HCT116 (cell line): ENCODE data around the gene SLC16A10. TPM values are rescaled to one million over a fixed set of nuclear protein-coding genes. Genes with fewer than 3 reads are reported as not detected.

Experiments used
- ATAC-seq: fragments of 200-7000 bp; cut with Tn5 transposase; 2 replicates; pipeline ENCODE4 v1.9.1; 2020; ENCODE audit warnings: mild to moderate bottlenecking, moderate library complexity
- BruUV-seq: library from RNA; stranded (reverse); fragments of 400-500 nt; replicated peaks from 2 replicates; lab custom pipeline; 2021; lab: Mats Ljungman, UMichigan
- CTCF ChIA-PET: fragments of 300-600 bp; sonication (Branson Sonifier 250); formaldehyde crosslinking; loops from one replicate; lab custom pipeline; 2021; ENCODE audit warnings: antibody characterized with exemption; lab: Charles Lee
- POLR2A ChIA-PET: fragments of 300-600, 350-600 bp; sonication (Branson Sonifier 250); formaldehyde crosslinking; loops from one replicate; lab custom pipeline; 2021; ENCODE audit warnings: antibody characterized with exemption; lab: Charles Lee
- RAD21 ChIA-PET, 2 experiments: fragments of 300-600 bp; sonication (Branson Sonifier 250); formaldehyde crosslinking; loops; one replicate each; lab custom pipeline; 2023; ENCODE audit warnings: low total read pairs in 2 of 2; ENCODE audit not compliant: uncharacterized antibody in 2 of 2, unreplicated experiment in 2 of 2, low non-redundant PET in 1 of 2; lab: Charles Lee
- DNase-seq: peaks from one replicate; pipeline ENCODE4 v3.0.0-alpha.2; 2010; ENCODE audit warnings: low read depth, low spot score
- H2AFZ ChIP-seq: fragments of 200-600 bp; shearing (Covaris generic), sonication (generic); 2 replicates; pipeline ENCODE4 v1.6.1; 2017; ENCODE audit warnings: low read depth, mixed run types, mixed read lengths, antibody characterized with exemption, low read length; ENCODE audit not compliant: poor library complexity, severe bottlenecking
- H3K27ac ChIP-seq: 2 replicates; pipeline ENCODE4 v1.5.1; 2012; ENCODE audit warnings: low read depth, low read length
- H3K27me3 ChIP-seq: fragments of 200-600 bp; sonication (generic); 2 replicates; pipeline ENCODE4 v1.6.1; 2016; ENCODE audit warnings: mixed run types, low read length, mixed read lengths; ENCODE audit not compliant: insufficient read depth
- H3K36me3 ChIP-seq, 2 experiments: fragments of 200-500 bp in 1 of 2; fragments of 200-600 bp in 1 of 2; sonication (Bioruptor generic) in 1 of 2; sonication (generic) in 1 of 2; 2 replicates each; pipeline versions ENCODE4 v1.5.1 to v1.6.1; 2014 to 2016; ENCODE audit warnings: low read length in 2 of 2, inconsistent platforms in 1 of 2, mixed read lengths in 1 of 2, mixed run types in 1 of 2; ENCODE audit not compliant: insufficient read depth in 2 of 2, control insufficient read depth in 1 of 2
- H3K4me1 ChIP-seq, 2 experiments: fragments of 200-600 bp in 1 of 2; sonication (generic) in 1 of 2; 2 replicates each; pipeline versions ENCODE4 v1.5.1 to v1.6.1; 2012 to 2017; ENCODE audit warnings: low read length in 2 of 2, inconsistent platforms in 1 of 2, mild to moderate bottlenecking in 1 of 2, mixed read lengths in 1 of 2, mixed run types in 1 of 2, moderate library complexity in 1 of 2; ENCODE audit not compliant: insufficient read depth in 2 of 2, control insufficient read depth in 1 of 2
- H3K4me2 ChIP-seq: fragments of 200-600 bp; sonication (generic); 2 replicates; pipeline ENCODE4 v1.6.1; 2017; ENCODE audit warnings: mixed run types, low read length, mixed read lengths
- H3K4me3 ChIP-seq, 2 experiments: fragments of 200-600 bp in 1 of 2; sonication (generic) in 1 of 2; replicated peaks in 1 of 2; 2 replicates each; pipeline ENCODE4 v1.5.1; 2011 to 2016; ENCODE audit warnings: low read length in 2 of 2, control low read depth in 1 of 2, low read depth in 1 of 2, mild to moderate bottlenecking in 1 of 2, mixed read lengths in 1 of 2, mixed run types in 1 of 2
- H3K79me2 ChIP-seq: fragments of 200-600 bp; sonication (generic); 2 replicates; pipeline ENCODE4 v1.6.1; 2017; ENCODE audit warnings: mild to moderate bottlenecking, mixed run types, low read length, moderate library complexity, mixed read lengths; ENCODE audit not compliant: insufficient read depth
- H3K9ac ChIP-seq: fragments of 200-600 bp; sonication (generic); 2 replicates; pipeline ENCODE4 v1.6.1; 2016; ENCODE audit warnings: low read length, mixed read lengths
- H3K9me2 ChIP-seq: fragments of 200-600 bp; sonication (generic), shearing (Covaris generic); 2 replicates; pipeline ENCODE4 v1.6.1; 2017; ENCODE audit warnings: mixed run types, mild to moderate bottlenecking, moderate library complexity; ENCODE audit not compliant: insufficient read depth
- H3K9me3 ChIP-seq, 2 experiments: fragments of 200-500 bp in 1 of 2; fragments of 200-600 bp in 1 of 2; sonication (Bioruptor generic) in 1 of 2; sonication (generic) in 1 of 2; 2 replicates each; pipeline ENCODE4 v1.6.1; 2014 to 2017; ENCODE audit warnings: low read length in 2 of 2, mixed read lengths in 2 of 2, inconsistent platforms in 1 of 2, low read depth in 1 of 2, mild to moderate bottlenecking in 1 of 2, mixed run types in 1 of 2, moderate library complexity in 1 of 2; ENCODE audit not compliant: control insufficient read depth in 1 of 2, insufficient read depth in 1 of 2
- H4K20me1 ChIP-seq: fragments of 200-600 bp; sonication (generic), shearing (Covaris generic); 2 replicates; pipeline ENCODE4 v1.6.1; 2017; ENCODE audit warnings: mixed run types, mild to moderate bottlenecking, moderate library complexity; ENCODE audit not compliant: insufficient read depth
- CBX3 ChIP-seq: IDR thresholded peaks from 2 replicates; pipeline ENCODE4 v1.6.1; 2012; ENCODE audit warnings: low read depth
- EGR1 ChIP-seq: IDR thresholded peaks from 2 replicates; pipeline ENCODE4 v1.6.1; 2012; ENCODE audit warnings: low read depth
- ELF1 ChIP-seq: IDR thresholded peaks from 2 replicates; pipeline ENCODE4 v1.6.1; 2012; ENCODE audit warnings: low read depth, borderline replicate concordance
- EZH2 ChIP-seq: fragments of 200-600 bp; sonication (generic); IDR thresholded peaks from 2 replicates; pipeline ENCODE4 v1.6.1; 2017; ENCODE audit warnings: antibody characterized with exemption, mixed run types
- EZH2phosphoT487 ChIP-seq: fragments of 200-600 bp; IDR thresholded peaks from 2 replicates; pipeline ENCODE4 v1.6.1; 2018; ENCODE audit warnings: antibody characterized with exemption, borderline replicate concordance
- JUND ChIP-seq: IDR thresholded peaks from 2 replicates; pipeline ENCODE4 v1.6.1; 2012
- POLR2A ChIP-seq: IDR thresholded peaks from 2 replicates; pipeline ENCODE4 v1.7.0; 2011; ENCODE audit warnings: borderline replicate concordance; ENCODE audit not compliant: insufficient read depth, insufficient read length; ENCODE audit errors: extremely low read depth
- POLR2AphosphoS5 ChIP-seq: IDR thresholded peaks from 2 replicates; pipeline ENCODE4 v1.6.1; 2011; ENCODE audit warnings: mild to moderate bottlenecking, low read depth, low read length, moderate library complexity
- SP1 ChIP-seq: IDR thresholded peaks from 2 replicates; pipeline ENCODE4 v1.6.1; 2012; ENCODE audit warnings: low read depth
- TCF7L2 ChIP-seq: IDR thresholded peaks from 2 replicates; pipeline ENCODE4 v1.7.0; 2011; ENCODE audit warnings: borderline replicate concordance, inconsistent platforms; ENCODE audit not compliant: insufficient read depth, insufficient read length; ENCODE audit errors: extremely low read depth
- YY1 ChIP-seq: IDR thresholded peaks from 2 replicates; pipeline ENCODE4 v1.6.1; 2011; ENCODE audit warnings: low read length, low read depth, moderate library complexity, mild to moderate bottlenecking; ENCODE audit not compliant: insufficient replicate concordance; ENCODE audit errors: extremely low read depth
- ZBTB33 ChIP-seq: IDR thresholded peaks from 2 replicates; pipeline ENCODE4 v1.6.1; 2011; ENCODE audit warnings: mild to moderate bottlenecking, low read length, moderate library complexity; ENCODE audit not compliant: insufficient replicate concordance; ENCODE audit errors: extremely low read depth
- ZFX ChIP-seq: fragments of 450-650 bp; IDR thresholded peaks from 2 replicates; pipeline ENCODE4 v1.6.1; 2017
- intact Hi-C: fragments of 100-400 bp; cut with micrococcal nuclease; formaldehyde crosslinking; loops from 2 replicates; pipeline ENCODE4 v1.10.0; 2022
- total RNA-seq: library from RNA; stranded (reverse); gene quantifications from one replicate; pipeline ENCODE4 v1.2.1, GENCODE V29; 2021; ENCODE audit not compliant: unreplicated experiment
- TF ChIP-seq, protein P1 (sequence below): IDR thresholded peaks from 2 replicates; pipeline ENCODE4 v1.6.1; 2012
- TF ChIP-seq, protein P2 (sequence below): IDR thresholded peaks from 2 replicates; pipeline ENCODE4 v1.6.1; 2012; ENCODE audit warnings: low read depth
- TF ChIP-seq, protein P3 (sequence below): IDR thresholded peaks from 2 replicates; pipeline ENCODE4 v1.6.1; 2012
- TF ChIP-seq, protein P4 (sequence below), 3 experiments: fragments of 200-600 bp in 1 of 3; sonication (generic) in 1 of 3; IDR thresholded peaks in 2 of 3; conservative IDR thresholded peaks in 1 of 3; 2 replicates each; pipeline ENCODE4 v1.5.1; 2012 to 2017; ENCODE audit warnings: low read depth in 2 of 3, low read length in 2 of 3, antibody characterized with exemption in 1 of 3, borderline replicate concordance in 1 of 3, control low read depth in 1 of 3, mild to moderate bottlenecking in 1 of 3, mixed read lengths in 1 of 3, mixed run types in 1 of 3, moderate library complexity in 1 of 3; ENCODE audit not compliant: insufficient read depth in 1 of 3

SLC16A10 gene
- total RNA-seq, 1 experiment from 2014 or later = 8.3 TPM

DNA sequence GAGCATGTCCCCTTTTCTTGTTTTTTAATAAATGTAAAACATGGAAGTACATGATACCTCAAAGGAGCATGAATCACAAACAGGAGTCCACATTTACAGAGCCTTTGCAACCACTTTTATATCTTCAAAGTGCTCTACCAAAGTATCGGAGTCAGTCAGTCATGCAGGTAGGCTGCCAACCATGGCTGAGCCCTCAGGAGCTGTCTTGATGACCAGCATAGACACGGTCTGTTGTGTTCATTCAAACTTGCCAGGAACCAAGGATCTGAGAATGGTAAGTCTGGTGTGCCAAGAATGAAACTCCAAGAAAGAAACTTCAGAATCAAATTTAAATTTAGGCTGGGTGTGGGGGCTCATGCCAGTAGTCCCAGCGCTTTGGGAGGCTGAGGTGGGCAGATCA, 111.5 kb downstream of the SLC16A10 start:
- Histone ChIP-seq H4K20me1 (no peaks in the 10 kb centered on the region), H3K27ac (no peak overlapping the region), H3K27me3 (no peaks in the 10 kb centered on the region), H3K36me3 (no peaks in the 10 kb centered on the region), H3K9ac (no peak overlapping the region), H3K4me3 (no peak overlapping the region), H3K4me1 (no peaks in the 10 kb centered on the region), H3K9me3 (no peaks in the 10 kb centered on the region), H2AFZ (no peak overlapping the region), H3K79me2 (no peaks in the 10 kb centered on the region), H3K4me2 (no peak overlapping the region), H3K9me2 (no peaks in the 10 kb centered on the region)
- ChIA-PET POLR2A (no interaction called here), RAD21 (no interaction called here), CTCF (no interaction called here)
- ATAC-seq (no peak), DNase-seq (no peak)
- no TSS peak for BruUV-seq
- TF ChIP-seq ZBTB33 (no peak), EZH2phosphoT487 (no peak), POLR2AphosphoS5 (no peak), CBX3 (no peak), TCF7L2 (no peak), EZH2 (no peak), SP1 (no peak), JUND (no peak), ELF1 (no peak), POLR2A (no peak), YY1 (no peak), EGR1 (no peak), ZFX (no peak)
- TF ChIP-seq, protein P1, sequence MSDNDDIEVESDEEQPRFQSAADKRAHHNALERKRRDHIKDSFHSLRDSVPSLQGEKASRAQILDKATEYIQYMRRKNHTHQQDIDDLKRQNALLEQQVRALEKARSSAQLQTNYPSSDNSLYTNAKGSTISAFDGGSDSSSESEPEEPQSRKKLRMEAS = no peak
- TF ChIP-seq, protein P2, sequence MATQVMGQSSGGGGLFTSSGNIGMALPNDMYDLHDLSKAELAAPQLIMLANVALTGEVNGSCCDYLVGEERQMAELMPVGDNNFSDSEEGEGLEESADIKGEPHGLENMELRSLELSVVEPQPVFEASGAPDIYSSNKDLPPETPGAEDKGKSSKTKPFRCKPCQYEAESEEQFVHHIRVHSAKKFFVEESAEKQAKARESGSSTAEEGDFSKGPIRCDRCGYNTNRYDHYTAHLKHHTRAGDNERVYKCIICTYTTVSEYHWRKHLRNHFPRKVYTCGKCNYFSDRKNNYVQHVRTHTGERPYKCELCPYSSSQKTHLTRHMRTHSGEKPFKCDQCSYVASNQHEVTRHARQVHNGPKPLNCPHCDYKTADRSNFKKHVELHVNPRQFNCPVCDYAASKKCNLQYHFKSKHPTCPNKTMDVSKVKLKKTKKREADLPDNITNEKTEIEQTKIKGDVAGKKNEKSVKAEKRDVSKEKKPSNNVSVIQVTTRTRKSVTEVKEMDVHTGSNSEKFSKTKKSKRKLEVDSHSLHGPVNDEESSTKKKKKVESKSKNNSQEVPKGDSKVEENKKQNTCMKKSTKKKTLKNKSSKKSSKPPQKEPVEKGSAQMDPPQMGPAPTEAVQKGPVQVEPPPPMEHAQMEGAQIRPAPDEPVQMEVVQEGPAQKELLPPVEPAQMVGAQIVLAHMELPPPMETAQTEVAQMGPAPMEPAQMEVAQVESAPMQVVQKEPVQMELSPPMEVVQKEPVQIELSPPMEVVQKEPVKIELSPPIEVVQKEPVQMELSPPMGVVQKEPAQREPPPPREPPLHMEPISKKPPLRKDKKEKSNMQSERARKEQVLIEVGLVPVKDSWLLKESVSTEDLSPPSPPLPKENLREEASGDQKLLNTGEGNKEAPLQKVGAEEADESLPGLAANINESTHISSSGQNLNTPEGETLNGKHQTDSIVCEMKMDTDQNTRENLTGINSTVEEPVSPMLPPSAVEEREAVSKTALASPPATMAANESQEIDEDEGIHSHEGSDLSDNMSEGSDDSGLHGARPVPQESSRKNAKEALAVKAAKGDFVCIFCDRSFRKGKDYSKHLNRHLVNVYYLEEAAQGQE = no peak
- TF ChIP-seq, protein P3, sequence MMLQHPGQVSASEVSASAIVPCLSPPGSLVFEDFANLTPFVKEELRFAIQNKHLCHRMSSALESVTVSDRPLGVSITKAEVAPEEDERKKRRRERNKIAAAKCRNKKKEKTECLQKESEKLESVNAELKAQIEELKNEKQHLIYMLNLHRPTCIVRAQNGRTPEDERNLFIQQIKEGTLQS = no peak
- TF ChIP-seq, protein P4, sequence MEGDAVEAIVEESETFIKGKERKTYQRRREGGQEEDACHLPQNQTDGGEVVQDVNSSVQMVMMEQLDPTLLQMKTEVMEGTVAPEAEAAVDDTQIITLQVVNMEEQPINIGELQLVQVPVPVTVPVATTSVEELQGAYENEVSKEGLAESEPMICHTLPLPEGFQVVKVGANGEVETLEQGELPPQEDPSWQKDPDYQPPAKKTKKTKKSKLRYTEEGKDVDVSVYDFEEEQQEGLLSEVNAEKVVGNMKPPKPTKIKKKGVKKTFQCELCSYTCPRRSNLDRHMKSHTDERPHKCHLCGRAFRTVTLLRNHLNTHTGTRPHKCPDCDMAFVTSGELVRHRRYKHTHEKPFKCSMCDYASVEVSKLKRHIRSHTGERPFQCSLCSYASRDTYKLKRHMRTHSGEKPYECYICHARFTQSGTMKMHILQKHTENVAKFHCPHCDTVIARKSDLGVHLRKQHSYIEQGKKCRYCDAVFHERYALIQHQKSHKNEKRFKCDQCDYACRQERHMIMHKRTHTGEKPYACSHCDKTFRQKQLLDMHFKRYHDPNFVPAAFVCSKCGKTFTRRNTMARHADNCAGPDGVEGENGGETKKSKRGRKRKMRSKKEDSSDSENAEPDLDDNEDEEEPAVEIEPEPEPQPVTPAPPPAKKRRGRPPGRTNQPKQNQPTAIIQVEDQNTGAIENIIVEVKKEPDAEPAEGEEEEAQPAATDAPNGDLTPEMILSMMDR (IDR thresholded peaks at IDR 0.05 in 2 of 3, conservative IDR thresholded peaks at IDR 0.05 in 1 of 3; ENCODE audit: borderline replicate concordance in 1 of 3, insufficient read depth in 1 of 3, low read depth in 2 of 3, low read length in 2 of 3) = no peak
- intact Hi-C loops = no loop called here
